Activated CD8-positive, alpha-beta memory T cell treated with anti-CD3 and anti-CD28 coated beads, Interleukin-2, amount 50 U/mL, for 4 hours (primary cell): Measurements from ENCODE around the gene PHLDB2.

ENCODE experiments used
- DNase-seq: peaks from one replicate; pipeline ENCODE4 v3.0.0-alpha.2; 2020

The PHLDB2 gene

GRCh38 chr3:112000966-112001365 lies 141.9 kb downstream of the PHLDB2 start:
- no peak for DNase-seq

GRCh38 chr3:112001526-112001925 lies 142.5 kb downstream of the PHLDB2 start:
- DNase-seq: no peak

- peak; percentile 67 for DNase-seq
Measured at GRCh38 chr3:112002096-112002971, 143.3 kb downstream of the PHLDB2 start.

- no peak for DNase-seq
Measured at GRCh38 chr3:112003321-112004080, 144.4 kb downstream of the PHLDB2 start.

- DNase-seq: no peak
Measured at GRCh38 chr3:112004187-112004586, 145.1 kb downstream of the PHLDB2 start.

GRCh38 chr3:112004669-112005068 lies 145.6 kb downstream of the PHLDB2 start:
- no peak for DNase-seq

GRCh38 chr3:112005091-112005672 lies 146.1 kb downstream of the PHLDB2 start:
- DNase-seq: no peak

GRCh38 chr3:112007633-112008032 lies 148.6 kb downstream of the PHLDB2 start:
- no peak for DNase-seq

- no peak for DNase-seq
Measured at GRCh38 chr3:112009670-112010069, 150.6 kb downstream of the PHLDB2 start.

- DNase-seq: no peak
Measured at GRCh38 chr3:112010636-112011035, 151.6 kb downstream of the PHLDB2 start.

- no peak for DNase-seq
Measured at GRCh38 chr3:112011376-112011940, 152.4 kb downstream of the PHLDB2 start.

GRCh38 chr3:112012205-112012992 lies 153.3 kb downstream of the PHLDB2 start:
- DNase-seq: no peak

GRCh38 chr3:112013058-112013783 lies 154.2 kb downstream of the PHLDB2 start:
- peak; percentile 62 for DNase-seq

GRCh38 chr3:112013784-112014143 lies 154.7 kb downstream of the PHLDB2 start:
- DNase-seq: no peak

- no peak for DNase-seq
Measured at GRCh38 chr3:112017091-112017490, 158.0 kb downstream of the PHLDB2 start.

GRCh38 chr3:112018712-112019111 lies 159.6 kb downstream of the PHLDB2 start:
- DNase-seq: no peak

GRCh38 chr3:112019716-112020115 lies 160.7 kb downstream of the PHLDB2 start:
- no peak for DNase-seq

- DNase-seq: no peak
Measured at GRCh38 chr3:112020674-112021085, 161.6 kb downstream of the PHLDB2 start.
